HL-60 (cell line): ENCODE data around the gene PKP3.

ENCODE experiments used
- SPI1 ChIP-seq: IDR thresholded peaks from 2 replicates; pipeline ENCODE4 v1.6.1; 2012; ENCODE audit warnings: low read depth, mild to moderate bottlenecking, borderline replicate concordance
- TF ChIP-seq, protein P1 (sequence below): IDR thresholded peaks from one replicate; pipeline ENCODE4 v1.5.1; 2011; ENCODE audit warnings: low read length, control low read depth, inconsistent platforms; ENCODE audit not compliant: insufficient read depth

GRCh38 chr11:370070-370941 is 23.7 kb upstream of the PKP3 start:
- no peak for TF ChIP-seq SPI1
- TF ChIP-seq, protein P1, sequence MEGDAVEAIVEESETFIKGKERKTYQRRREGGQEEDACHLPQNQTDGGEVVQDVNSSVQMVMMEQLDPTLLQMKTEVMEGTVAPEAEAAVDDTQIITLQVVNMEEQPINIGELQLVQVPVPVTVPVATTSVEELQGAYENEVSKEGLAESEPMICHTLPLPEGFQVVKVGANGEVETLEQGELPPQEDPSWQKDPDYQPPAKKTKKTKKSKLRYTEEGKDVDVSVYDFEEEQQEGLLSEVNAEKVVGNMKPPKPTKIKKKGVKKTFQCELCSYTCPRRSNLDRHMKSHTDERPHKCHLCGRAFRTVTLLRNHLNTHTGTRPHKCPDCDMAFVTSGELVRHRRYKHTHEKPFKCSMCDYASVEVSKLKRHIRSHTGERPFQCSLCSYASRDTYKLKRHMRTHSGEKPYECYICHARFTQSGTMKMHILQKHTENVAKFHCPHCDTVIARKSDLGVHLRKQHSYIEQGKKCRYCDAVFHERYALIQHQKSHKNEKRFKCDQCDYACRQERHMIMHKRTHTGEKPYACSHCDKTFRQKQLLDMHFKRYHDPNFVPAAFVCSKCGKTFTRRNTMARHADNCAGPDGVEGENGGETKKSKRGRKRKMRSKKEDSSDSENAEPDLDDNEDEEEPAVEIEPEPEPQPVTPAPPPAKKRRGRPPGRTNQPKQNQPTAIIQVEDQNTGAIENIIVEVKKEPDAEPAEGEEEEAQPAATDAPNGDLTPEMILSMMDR: no peak
